HG02571 (cell line): Measurements from ENCODE around the gene RPTOR.
"Not testable (repeated sequence)": the region's sequence is repeated elsewhere in the genome, so short reads cannot be mapped to it uniquely, and the experiment has no call there.

Experiments
- ATAC-seq: cut with Tn5 transposase; IDR thresholded peaks from one replicate; pipeline ENCODE4 v1.9.1; 2021; ENCODE audit warnings: mild to moderate bottlenecking, moderate library complexity; ENCODE audit not compliant: unreplicated experiment

Gene RPTOR

DNA sequence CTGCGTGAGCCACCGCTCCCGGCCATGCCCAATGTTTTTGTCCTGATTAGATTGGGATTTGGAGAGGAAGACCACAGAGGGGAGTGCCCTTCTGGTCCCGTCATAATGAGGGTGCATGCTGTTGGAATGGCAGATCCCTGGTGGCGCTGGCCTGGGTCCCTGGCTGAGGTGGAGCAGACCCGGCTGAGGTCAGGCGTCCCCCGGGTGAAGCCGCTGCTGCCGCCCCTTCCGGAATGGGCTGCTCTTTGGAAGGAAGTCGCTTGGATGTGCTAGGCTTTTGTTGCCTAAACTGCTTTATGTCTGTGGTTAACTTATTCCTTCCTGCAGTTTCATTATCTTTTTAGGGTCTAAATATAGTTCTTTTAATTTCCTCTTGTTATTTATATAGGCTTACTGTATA, 326.7 kb downstream of the RPTOR start:
- ATAC-seq = no peak

DNA sequence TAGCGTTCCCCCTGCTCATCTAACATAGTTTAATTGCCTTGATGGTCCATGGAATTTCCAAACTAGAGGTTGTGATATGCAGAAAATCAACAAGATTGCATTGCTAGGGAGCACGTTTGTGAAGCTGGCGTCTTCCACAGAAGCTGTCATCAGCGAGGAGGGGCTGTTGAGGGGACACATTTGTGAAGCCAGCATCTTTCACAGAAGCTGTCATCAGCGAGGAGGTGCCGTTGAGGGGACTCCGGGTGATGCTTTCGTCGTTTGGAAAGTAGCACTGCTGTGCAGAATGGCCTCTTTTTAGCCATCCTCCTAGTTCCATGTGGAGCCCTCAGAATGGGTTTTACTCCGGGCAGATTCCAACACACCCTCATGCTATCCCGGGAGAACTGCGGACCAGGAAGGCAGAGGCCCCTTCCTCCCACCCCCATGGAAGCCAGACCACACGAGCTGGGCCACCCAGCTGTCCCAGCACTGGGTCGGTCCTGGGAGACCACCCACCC, 327.4 kb downstream of the RPTOR start:
- no peak for ATAC-seq

DNA sequence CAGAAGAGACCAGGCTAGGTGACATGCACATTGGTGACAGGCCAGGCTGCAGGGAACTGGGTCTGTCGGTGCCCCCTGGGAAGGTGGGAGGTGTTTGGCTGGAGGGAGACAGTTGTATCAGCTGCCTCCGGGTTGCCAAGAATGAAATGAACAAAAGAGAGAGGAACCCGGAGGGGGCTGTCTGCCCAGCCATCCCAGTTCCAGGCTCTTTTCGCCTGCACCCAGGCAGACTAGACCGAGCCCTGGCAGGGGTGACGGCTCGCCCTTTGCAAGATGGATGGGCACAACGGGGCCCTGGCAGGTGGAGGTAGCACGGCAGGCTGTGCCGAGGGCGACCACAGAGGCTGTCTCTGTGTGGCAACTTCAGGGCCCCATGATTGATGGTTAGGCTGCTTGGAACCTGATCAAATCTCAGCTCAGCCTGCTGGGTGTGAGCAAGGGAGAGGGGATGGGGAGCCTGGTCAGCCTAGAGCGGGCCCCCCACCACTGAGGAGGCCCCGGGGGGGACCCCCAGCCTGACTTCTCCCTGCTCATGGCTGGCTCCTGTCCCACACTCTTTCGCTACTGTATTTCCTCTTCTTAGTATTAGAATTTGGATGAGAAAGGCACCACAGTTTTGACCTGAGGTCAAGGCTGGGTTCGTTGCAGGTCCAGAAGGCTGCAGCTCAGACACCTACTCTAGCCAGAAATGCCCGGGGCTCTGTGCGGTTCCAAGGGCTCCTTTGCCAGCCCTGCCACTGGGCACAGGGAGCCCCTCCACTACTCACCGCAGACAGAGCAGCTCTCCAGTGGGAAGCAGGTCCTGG, 328.1 kb downstream of the RPTOR start:
- ATAC-seq = no peak

DNA sequence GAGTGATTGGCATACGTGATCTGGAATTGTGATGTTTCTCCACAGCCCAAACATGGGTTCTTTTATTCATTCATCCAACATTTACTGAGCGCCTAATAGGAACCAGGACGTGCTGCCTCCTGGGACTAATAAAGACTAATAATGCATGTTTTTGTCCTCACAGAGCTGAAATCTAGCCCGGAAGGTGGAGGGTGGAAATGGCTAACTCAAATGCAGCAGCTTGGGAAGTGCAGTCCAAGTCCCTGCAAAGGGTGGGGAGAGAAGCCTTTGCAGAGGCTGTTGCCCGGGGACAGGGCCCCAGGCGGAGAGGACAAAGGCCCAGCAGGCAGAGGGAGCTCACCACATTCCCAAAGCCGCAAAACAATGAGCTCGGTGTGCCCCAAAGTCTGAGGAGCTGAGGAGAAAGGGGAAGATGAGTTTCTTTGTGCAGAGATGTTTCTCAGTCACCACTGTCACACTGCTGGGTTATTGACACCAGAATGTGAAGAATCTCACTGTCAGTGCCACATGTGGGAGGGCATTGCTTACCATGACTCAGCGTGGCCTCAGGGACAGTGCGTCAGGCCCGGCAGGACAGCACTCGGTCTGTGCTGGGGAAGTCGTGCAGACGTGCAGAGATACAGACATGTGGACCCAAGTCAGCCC, 328.8 kb downstream of the RPTOR start:
- no peak for ATAC-seq

DNA sequence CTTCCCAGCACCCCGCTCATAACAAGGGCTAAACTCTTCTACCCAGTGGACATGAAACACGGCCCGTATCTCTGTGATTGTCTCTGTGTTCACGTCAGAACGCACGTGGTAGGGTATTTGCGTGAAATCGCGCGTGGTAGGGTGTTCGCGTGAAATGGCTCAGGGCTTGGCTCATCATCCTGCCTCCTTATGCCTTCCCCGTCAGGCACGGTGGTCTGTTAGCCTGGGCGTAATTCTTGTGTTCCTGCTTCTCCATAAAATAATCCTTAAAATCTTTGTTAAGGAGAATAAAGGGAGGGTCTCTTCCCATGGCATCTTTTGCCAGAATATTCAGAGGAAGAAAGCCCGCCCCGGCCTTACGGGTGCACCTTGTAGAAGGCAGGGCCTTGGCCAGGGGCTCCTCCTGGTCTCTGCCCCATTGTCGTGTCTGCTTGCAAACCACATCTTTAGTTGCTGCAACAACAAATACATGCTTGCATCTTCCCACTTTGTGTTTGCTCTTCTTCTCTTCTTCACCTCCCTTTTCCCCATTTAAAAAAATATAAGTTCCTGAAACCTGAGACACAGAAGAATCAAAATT, 330.3 kb downstream of the RPTOR start:
- ATAC-seq = no peak

DNA sequence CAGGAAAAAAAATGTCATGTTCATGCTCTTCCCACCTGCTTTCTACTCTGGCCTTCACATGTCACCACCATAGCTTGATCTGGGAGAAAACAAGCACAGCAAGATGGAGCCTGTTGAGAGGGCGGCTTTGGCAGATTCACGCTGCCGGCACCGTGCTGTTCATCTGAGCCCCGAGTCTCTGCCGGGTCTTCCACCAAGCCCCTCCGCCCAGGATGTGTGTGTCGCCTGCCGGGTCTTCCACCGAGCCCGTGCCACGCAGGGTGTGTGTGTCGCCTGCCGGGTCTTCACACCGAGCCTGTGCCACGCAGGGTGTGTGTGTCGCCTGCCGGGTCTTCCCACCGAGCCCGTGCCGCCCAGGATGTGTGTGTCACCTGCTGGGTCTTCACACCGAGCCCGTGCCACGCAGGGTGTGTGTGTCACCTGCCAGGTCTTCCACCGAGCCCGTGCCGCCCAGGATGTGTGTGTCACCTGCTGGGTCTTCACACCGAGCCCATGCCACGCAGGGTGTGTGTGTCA, 330.9 kb downstream of the RPTOR start:
- ATAC-seq = not testable (repeated sequence)

DNA sequence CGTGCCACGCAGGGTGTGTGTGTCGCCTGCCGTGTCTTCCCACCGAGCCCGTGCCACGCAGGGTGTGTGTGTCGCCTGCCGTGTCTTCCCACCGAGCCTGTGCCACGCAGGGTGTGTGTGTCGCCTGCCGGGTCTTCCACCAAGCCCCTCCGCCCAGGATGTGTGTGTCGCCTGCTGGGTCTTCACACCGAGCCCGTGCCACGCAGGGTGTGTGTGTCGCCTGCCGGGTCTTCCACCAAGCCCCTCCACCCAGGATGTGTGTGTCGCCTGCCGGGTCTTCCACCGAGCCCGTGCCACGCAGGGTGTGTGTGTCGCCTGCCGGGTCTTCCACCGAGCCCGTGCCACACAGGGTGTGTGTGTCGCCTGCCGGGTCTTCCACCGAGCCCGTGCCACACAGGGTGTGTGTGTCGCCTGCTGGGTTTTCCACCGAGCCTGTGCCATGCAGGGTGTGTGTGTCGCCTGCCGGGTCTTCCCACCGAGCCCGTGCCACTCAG, 331.9 kb downstream of the RPTOR start:
- ATAC-seq = not testable (repeated sequence)

DNA sequence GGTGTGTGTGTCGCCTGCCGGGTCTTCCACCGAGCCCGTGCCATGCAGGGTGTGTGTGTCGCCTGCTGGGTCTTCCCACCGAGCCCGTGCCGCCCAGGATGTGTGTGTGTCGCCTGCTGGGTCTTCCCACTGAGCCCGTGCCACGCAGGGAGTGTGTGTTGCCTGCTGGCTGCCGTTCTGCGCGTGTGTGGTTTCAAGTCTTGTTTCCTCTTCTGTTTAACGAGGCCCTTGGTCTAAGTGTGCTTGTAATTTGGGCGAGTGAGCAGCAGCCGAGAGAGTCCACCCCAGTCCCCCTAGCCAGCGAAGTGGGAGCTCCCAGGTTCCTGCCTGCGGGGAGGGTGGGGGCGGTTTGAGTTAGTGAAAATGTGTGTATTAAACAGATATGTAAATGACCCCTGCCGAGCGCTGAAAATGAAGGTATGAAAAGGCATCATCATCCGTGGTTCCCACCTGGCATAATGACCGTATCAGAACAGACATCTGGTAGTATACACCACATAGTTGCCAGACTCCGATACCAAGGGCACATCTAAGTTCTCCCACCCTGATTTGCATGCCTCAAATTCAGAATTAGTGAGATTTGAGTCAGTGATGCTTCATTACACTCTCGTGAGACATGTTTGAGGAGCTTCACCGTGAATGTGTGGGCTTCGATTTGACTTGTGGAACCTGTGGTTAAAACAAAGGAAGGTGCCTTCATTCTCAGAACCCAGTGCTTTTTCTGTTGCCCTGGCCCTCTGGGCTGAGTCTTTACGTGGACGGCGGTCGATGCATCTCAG, 332.5 kb downstream of the RPTOR start:
- ATAC-seq = peak; percentile 83

DNA sequence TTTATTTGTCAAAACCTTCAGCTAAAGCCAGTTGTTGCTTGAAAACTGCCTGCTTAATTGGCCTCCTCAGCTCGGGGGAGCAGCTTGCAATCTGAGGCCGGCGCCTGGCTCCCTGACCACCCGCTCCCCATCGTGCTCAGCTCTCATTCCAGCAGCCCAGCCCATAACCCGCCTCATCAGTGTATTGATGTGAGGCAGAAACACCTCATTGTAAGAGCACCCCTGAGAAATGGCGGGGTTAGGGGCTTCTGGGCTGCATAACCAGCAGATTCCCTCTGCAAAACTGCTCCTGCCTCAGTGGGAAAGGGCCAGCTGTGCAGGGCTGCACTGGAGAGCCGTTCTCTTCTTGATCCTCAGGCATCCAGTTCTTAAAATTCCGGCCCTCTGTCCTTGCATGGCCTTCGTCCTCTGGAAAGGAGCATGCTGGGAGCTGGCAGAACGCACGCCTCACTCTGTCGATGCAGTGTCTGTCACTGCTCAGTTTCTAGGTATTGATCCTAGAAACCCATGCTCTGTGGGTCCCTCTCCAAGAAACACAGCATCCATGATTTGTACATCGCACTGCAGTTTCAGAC, 333.2 kb downstream of the RPTOR start:
- no peak for ATAC-seq

DNA sequence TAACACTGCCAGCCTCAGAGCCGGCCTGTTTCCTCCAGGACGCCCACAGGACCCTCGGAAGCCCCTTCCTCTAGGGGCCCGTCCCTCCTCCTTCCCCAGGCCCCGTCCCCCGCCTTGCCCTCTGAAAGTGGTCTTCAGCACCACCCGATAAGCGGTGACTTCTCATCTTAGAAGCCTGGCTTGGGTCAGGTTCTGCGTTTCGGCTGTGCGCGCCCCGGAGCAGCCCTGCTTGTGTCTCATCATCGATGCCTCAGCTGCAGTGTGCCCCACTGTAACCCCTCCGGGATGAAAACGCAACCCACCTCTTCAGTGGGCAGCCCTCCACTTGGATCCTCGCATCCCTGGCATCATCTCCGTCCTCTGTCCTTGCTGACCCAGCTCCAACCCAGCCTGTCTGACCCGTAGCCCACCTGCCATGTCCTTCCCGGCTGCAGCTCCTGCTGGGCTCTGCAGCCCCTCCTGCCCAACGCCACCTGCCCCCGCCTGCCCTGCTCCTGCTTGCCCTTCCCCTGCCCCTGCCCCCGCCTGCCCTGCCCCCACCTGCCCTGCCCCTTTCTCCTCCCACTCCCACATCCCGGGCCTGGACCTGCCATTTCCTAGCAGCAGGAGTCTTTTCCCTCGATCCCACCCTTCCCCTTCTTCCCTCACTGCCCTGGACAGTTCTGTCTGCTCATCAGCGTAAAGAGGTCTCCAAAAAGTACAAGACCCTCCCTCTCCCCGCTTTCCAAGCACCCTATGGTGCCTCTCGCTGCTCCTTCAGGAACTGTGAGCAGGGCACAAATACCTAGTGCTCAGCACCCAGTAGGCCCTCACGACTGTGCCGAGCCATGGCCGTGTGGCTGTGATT, 334.5 kb downstream of the RPTOR start:
- ATAC-seq = no peak

DNA sequence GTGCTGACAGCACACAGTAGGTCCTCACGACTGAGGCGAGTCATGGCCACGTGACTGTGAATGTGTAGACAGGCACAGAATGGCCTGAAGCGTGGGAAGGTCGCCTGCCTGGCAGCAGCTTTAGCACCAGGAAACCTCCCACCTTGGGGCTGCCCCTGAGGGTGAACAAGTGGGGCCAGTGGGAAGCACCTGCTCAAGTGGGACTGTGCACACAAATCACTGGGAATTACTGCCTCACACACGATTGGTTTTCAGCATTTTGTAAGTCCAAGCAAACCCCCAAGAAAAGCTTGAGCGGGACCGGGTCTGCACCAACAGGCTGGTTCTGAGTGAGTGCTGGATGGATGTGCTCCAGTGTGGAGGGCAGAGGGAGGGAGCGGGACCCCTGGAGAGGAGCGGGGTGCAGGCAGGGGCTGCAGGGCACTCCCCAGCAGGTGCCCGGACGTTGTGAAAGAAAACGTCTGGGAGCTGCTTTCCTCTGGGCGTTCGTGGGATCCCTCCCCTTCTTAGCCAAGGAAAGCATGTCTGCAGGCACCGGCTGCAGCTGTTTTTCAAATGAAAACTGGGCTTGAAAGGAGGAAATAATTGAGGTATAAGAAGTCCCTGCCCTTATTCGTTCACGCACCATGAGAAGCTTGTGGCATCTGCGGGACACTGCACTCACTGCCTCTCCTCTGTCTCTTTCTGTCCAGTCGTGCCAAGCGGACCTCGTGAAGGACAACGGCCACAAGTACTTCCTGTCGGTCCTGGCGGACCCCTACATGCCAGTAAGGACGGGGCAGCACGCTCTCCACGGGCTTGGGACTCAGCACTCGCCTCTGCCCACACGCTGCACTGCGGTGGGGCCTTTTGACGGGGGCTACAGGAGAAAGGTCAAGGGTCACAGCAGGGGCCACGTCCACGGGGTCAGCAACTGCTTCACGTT, 335.3 kb downstream of the RPTOR start:
- ATAC-seq = no peak

DNA sequence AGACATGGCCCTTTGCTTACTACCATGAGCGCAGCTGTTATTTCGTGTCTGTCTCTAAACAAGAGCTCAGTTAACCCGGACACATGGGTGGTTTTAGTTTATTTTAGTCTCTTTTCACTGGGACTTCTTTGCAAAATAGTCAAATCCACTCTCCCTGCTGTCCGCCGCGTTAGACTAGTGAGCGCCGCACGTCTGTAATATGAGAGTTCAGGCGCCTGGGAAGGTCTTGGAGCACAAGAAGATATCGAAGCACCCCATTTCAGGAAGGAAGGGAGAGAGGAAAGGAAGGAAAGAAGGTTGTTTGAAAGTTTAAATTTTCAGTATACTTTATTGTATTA, 336.0 kb downstream of the RPTOR start:
- ATAC-seq = no peak

DNA sequence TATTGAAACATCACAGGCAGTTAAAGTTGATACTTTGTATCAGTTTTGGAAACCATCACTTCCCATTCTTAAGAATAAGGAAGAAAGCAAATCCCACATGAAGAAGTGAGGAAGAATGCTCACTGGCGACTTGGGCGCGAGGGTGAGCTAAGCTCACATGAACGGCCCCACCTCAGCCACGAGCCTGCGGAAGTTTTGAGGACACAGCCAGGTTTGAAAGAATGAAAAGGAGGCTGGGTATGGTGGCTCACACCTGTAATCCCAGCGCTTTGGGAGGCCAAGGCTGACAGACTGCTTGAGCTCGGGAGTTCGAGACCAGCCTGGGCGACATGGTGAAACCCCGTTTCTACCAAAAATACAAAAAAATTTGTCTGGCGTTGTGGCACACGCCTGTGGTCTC, 336.7 kb downstream of the RPTOR start:
- no peak for ATAC-seq

DNA sequence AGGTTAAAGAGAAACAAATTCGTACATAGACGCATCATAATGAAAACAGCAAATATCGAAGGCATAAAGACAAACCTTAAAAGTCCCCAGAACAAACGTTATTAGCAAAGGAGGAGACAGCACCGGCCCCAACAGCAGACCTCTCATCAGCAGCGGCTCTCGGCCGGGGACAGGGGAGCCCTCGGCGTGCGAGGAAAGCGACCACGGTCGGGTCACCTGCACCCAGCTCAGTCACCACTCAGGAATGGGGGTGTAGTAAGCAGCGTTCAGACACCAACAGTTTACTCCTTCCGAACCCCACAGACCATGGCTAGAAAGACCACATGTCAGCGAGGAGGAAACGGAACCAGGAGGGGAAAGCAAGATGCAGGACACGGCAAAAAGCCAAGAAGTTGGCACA, 337.7 kb downstream of the RPTOR start:
- no peak for ATAC-seq

DNA sequence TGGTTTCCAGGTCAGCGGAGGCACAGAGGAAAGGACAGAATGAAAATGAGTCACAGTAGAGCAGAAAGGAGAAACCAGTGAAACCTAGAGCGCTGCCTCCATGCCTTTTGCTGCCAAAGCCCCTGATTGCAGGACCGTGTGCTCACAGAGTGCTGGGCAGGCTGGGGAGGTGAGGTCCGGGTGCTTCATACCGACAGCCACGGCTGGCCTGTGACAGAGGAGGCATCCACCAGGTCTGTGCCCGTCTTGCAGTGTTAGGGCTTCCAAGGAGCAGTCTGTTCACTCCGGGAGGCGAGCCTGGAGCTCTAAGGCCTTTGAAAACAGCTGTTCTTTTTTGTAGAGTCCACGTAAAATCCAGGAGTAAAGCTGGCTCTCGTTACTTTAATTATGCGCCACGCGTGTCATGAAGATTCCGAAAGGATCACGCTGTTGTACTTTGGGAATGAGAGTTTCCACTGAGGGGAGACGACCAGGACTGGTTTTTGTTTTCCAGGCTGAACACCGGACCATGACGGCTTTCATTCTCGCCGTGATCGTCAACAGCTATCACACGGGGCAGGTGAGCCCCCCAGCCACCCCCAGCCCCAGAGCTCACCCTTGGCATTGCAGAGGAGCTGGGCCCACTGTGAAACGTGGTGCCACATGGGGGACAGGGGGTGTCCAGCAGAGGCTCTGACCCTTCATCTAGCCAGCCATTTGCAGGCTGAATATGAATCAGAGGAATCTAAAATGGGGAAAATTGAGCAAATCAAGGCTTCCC, 338.5 kb downstream of the RPTOR start:
- no peak for ATAC-seq

DNA sequence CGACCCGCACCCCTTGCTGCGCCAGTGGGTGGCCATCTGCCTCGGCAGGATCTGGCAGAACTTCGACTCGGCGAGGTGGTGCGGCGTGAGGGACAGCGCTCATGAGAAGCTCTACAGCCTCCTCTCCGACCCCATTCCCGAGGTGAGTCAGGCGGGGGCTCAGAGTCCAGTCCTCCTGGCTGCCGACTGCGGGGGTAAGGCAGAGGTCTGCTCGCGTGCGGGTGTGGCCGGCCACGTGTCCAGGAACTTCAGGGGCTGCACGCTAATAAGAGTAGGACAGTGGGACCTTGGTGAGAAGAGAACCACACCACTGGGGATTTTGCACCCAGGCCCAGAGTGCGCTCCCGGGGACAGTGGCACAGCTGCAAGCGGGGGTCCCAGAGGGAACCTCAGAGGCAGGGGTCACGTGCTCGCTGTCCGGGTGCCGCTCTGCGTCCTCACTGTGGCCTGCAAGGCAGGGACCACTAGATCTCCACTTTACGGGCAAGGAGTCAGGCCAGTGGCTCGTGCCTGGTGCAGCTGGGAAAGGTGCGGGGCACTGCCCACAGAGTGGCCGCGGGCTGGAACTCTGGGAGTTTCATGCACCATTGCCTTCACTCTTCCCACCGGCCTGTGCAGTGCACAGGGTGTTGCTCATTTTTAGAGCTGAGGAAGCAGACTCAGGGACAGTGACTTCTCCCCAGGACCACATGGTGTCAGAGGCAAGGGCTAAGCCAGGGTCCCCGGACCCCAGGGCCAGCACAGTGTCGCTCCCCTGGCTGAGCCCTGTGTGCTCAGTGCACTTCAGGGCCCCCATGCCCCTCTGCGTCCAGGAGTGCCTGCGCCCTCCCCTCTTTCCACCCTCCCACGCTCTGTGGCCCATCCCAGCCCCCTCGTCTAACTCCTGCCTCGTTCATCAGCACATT, 339.4 kb downstream of the RPTOR start:
- ATAC-seq = no peak

DNA sequence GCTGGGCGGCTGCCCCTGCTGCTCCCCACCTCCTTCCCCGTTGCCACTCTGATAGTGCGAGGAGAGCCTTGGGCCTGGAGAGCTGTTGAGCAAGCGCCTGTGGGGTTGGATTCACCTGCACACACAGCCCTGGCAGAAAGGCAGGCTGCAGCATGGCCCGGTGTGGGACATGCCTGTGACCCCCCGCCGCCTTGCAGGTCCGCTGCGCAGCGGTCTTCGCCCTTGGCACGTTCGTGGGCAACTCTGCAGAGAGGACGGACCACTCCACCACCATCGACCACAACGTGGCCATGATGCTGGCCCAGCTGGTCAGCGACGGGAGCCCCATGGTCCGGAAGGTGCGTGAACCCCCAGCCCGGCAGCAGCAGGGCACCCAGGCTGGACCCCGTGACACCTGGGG, 340.2 kb downstream of the RPTOR start:
- ATAC-seq = no peak
